ENCODE measurements around the gene BFSP2.
"Not testable (repeated sequence)": the region's sequence is repeated elsewhere in the genome, so short reads cannot be mapped to it uniquely, and the experiment has no call there.

BFSP2 gene

DNA sequence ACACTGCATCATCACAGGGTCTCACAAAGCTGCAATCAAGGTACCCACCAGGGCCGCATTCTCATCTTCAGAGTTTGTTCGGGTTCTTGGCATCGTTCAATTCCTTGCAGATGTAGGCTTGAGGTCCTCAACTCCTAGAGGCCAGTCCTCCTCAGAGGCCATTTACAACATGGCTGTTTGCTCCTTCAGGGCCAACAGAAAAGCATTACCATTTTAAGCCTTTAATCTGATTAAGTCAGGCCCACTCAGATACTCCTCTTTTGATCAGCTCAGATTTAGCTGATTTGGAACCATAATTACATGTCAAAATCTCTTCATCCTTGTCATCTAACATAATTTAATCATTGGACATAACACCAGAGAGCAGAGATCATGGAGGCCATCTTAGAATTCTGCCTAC, 55.4 kb downstream of the BFSP2 start:
- DNase-seq (ENCODE audit: extremely low read depth in 1 of 2, low read depth in 1 of 2): no peak

DNA sequence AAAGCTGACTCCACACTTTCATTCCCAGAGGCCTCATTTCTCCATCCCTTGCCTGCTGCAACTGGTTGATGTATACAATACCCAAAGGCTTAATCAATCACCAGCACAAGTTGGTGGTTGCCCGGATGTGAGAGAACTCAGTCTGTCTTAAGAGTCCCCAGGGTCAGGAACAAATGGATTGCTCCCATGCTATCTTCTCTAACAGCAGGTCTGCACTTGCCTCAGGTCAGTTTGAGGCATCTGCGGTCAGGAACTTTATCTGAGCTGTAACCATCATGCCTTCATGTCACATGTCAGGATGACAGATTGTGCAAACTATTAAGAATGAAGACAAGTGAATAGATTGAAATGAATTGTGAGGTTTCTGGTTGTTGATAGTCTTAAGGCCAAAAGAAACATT, 56.1 kb downstream of the BFSP2 start:
- no peak for DNase-seq (ENCODE audit: extremely low read depth in 1 of 2, low read depth in 1 of 2)

DNA sequence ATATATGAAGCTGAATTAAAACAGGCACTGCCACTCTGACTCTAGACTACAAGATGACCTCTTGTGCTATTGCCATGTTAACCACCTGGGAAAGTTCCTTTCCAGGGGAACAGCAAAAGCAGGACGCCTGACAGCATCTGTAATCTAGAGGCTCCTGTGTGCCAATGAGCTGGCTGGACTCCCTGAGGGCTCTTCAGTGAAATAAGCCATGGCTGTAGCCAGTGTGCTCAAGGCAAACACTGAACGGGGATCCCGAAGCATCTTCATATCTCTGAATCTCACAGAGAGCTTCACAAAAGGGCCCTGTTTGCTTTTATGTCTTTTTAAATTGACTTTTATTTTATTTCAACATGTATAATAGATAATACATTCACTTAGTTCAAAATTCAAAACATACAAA, 57.2 kb downstream of the BFSP2 start:
- no peak for DNase-seq (ENCODE audit: extremely low read depth in 1 of 2, low read depth in 1 of 2)

DNA sequence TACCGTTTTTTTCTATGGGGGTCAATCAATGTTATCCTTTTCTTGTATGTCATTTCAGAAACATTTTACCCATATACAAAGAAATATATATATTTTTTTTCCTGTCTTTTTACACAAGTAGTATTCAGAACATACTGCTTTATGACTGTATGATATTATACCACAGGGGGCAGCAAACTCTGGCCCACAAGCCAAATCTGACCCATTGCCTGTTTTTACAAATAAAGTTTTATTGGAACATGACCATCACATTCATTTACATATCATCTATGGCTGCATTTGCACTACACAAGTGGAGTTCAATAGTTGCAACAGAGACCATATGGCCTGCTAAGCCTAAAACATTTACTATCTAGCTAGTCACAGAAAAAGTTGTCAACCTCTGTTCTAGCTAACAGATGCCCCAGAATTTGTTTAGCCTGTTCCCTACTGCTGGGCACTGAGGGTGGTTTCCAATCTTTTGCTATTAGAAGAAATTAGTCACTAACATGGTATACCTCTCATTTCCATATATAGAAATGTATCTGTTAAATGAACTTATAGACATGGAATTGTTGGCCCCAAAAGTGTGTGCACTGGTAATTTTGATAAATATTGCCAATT, 57.7 kb downstream of the BFSP2 start:
- DNase-seq (ENCODE audit: extremely low read depth in 1 of 2, low read depth in 1 of 2): no peak

DNA sequence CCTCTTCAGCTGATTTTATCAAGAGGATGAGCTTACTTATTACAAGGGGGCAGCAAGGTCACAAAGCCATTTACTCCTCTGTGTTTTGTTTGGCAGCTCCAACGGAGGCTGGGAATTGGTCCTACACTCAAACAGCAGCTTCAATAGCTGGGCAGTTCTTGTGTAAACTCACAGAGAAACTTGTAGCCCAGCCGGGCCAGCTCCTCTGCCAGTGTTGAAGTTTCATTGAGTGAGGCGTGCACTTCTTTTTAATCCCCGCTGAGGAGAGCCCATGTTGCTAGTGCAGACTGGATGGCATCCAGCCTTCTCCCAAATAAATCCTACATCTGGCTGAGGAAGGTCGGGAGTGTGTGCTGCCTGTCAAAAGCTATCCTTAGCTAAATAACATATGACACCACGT, 59.5 kb downstream of the BFSP2 start:
- no peak for DNase-seq (ENCODE audit: extremely low read depth in 1 of 2, low read depth in 1 of 2)

DNA sequence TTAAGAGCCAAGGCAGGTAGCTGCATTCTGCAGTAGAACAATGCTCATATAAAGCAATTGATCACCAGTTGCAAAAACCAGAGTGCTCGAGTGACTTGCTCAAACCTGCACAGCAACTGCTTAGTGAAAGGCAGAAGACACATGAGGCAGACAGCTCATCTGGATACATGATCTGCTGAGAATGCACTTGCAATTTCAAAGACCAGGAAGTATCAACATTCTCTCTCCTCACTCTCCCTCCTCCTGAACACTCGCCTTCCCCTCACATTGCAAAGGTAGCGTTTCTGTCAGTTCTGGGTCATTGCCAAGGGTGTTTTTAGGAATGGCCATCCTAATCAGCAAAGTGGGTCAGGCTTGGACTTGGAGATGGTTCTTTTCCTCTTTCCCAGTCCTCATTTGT, 61.0 kb downstream of the BFSP2 start:
- DNase-seq (ENCODE audit: extremely low read depth in 1 of 2, low read depth in 1 of 2): no peak

DNA sequence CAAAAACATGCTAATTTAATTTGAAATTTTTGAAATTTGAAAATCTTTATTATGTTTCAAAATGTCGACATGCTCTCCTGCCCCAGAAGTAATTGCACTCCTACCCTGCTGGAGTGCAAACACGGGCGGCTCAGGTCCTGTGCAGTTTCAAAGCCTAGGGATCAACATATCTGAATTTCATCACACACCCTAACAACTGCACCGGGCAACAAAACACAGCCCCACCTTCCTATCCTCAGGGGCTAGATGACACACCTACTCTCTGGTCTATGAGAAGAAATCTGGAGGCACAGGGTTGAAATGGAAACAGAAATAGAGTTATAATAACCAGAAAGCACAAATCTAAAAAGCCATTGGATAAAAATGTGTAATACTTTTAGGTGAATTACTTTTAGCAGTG, 61.4 kb downstream of the BFSP2 start:
- DNase-seq (ENCODE audit: extremely low read depth in 1 of 2, low read depth in 1 of 2): no peak

DNA sequence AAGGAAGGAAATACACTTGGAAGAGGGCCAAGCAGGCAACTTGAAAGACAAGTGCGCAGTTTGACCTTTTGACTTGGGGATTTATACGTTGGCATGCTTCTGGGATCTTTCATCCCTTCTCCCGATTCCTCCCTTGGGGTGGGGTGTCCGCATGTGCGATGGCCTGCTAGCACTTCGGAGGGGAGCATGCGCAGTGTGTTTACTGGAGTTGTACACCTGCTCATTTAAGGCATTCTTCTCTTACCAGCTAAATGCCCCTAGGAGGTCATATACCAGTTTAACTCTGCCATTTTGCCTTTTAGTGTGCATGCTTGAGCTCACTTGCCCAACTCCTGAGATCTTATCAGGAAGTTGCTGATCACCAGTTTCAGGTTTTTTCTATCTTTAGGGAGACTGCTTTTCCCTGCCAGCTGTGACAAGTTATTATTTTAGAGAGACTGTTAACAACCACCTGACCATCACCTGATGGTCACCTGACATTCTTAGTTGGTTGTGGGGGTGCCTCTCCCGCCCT, 63.5 kb downstream of the BFSP2 start:
- DNase-seq (ENCODE audit: extremely low read depth in 1 of 2, low read depth in 1 of 2): no peak

DNA sequence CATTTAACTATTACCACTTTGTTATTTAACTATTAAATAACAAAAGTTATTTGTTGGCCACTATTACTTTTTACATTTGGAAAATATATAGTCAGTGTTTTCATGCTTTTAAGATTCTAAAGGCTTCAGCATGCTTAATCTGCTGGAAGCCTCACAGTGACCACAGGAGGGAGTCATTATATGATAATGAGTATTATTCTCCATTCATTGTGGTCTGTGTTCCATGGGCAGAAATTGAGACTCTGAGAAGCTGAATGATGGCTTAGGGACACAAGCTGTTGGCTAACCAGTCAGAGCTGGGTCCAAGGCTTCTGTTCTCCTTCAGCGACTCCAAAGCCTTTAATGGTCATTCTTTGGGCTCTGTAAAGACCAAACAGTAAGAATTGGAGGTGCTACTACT, 64.7 kb downstream of the BFSP2 start:
- no peak for DNase-seq (ENCODE audit: extremely low read depth in 1 of 2, low read depth in 1 of 2)

DNA sequence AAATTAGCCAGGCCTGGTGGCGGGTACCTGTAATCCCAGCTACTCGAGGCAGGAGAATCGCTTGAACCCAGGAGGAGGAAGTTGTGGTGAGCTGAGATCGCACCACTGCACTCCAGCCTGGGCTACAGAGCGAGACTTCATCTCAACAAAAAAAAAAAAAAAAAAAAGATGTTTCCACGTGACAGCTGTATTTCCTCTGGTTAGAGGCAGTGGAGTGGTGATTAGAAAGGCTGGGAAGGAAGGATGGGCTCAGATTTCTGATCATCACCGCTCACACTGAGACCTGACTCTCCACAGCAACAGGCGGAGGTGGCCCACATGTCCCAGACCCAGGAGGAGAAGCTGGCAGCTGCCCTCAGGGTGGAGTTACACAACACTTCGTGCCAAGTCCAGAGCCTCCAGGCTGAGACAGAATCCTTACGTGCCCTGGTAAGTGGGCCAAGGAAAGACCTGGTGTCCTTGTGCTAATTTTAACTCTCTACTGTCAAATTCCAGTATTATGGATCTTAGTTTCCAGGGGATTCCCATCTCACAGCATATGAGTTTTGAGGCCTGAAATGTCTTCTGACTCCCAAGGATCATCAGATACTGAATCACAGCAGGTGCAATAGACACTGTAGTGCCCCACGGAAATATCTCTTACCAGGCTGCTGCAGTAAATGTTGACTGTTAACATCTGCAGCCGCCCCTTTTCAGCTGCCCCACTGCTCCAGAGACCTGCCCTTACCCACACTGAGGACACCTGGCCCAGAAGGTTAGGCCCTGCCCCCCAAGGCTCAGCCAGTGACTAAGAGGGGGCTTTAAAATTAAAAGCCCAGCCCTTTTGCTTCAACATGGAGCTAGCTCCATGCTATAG, 66.9 kb downstream of the BFSP2 start:
- no peak for DNase-seq (ENCODE audit: extremely low read depth in 1 of 2, low read depth in 1 of 2)

DNA sequence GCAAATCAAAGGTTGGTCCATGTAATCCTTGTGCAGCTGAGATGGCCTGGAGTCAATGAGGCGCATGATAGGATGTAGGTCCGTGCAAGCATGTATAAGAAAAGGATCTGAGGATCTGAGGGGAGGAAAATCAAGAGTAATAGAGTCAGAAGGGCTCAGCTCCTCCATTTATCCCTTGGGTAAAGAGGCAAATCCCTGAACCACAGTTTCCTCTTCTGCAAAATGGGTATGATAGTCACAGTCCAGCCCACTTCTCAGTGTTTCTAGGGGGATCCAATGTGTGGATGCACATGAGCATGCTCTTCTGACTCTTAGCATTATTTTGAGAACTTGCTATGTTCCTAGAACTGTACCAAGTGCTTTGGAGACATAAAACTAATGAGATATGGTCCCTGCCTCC, 67.9 kb downstream of the BFSP2 start:
- no peak for DNase-seq (ENCODE audit: extremely low read depth in 1 of 2, low read depth in 1 of 2)

DNA sequence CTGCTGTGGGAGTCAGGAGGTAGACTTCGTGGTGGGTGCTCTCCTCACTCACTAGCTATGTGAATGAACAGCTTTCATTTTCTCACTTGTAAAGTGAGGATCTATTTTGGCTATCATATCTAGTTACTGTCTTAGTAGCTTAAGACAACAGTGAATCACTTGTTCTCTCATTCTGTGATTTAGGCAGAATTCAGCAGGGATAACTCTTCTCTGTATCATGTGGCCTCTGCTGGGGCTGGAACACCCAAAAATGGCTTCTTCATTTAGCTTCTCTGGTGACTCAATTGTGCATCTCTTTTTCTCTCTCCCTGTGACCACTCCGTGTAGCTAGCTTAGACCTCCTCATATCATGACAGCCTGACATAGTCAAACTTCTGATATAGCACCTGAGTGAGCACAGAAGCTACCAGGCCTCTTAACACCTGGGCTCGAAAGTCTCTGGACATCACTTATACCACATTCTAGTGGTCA, 68.4 kb downstream of the BFSP2 start:
- no peak for DNase-seq (ENCODE audit: extremely low read depth in 1 of 2, low read depth in 1 of 2)

DNA sequence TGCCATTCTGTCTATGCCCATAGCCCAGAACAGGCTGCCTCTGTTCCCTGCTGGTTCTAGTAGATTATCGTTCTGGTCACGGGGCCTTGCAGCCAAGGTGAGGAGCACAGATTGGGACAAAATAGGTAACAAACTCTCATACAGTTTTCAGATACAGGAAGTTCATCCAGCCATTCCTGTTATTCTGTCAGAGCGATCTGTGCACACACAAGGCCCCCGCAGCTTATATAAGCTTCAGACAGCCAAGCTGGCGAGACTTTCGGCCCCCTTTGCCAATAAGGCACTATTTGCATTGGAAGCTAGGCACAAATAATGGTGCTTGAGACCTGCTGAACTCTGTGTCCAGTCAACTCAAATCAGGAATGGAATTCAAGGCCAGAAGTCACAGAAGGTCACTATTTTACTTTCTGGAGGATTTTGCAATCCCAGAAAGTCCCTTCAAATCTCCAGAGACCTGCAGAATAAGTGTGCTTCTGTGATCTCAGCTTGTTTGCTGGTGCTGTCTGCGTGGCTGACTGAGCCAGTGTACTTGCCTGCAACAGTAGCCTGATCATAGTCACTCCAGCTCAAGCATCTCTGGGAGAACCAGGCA, 69.4 kb downstream of the BFSP2 start:
- no peak for DNase-seq (ENCODE audit: extremely low read depth in 1 of 2, low read depth in 1 of 2)

DNA sequence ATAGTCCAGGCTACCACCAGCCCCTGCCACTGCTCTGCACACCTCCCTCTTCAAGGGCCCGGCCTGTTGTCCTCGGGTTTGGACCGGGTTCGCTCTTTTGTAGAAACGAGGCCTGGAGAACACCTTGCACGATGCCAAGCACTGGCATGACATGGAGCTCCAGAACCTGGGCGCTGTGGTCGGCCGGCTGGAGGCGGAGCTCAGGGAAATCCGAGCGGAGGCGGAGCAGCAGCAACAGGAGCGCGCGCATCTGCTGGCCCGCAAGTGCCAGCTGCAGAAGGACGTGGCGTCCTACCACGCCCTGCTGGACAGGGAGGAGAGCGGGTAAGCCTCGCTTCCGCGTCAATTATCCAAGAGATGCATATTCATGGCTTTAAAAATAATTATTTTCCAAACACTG, 72.4 kb downstream of the BFSP2 start:
- no peak for DNase-seq (ENCODE audit: extremely low read depth in 1 of 2, low read depth in 1 of 2)

DNA sequence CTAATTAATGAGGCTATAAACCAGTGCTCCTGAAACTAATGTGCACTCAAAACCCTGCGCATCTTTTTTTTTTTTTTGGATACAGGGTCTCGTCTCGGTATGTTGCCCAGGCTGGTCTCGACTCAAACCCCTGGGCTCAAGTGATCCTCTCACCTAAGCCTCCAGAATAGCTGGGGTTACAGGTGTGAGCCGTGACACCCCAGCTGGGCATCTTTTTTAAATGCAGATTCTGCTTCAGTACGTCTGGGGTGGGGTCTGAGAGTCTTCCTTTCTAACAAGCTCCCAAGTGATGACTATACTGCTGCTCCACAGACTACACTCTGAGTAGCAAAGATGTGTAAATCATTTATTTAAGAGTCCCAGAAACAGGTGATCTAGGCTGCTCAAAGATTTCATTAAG, 73.0 kb downstream of the BFSP2 start:
- DNase-seq (ENCODE audit: extremely low read depth in 1 of 2, low read depth in 1 of 2): no peak

DNA sequence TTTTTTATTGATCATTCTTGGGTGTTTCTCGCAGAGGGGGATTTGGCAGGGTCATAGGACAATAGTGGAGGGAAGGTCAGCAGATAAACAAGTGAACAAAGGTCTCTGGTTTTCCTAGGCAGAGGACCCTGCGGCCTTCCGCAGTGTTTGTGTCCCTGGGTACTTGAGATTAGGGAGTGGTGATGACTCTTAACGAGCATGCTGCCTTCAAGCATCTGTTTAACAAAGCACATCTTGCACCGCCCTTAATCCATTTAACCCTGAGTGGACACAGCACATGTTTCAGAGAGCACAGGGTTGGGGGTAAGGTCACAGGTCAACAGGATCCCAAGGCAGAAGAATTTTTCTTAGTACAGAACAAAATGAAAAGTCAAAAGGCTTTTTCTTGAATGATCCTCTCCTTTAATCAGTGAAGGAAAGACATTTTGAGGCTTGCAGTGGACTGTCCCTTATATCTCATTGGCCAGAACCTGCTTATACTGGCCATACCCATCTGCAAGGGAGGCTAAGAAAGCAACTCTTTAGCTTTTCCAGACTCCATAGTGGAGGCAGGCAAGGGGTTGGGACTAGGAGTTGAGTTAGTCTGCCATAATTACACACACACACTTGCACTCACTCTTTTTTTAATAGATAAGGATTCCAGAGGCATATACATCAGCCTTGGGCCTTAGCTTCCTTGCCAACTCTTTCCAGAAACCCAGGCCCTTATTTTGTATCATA, 73.8 kb downstream of the BFSP2 start:
- not testable (repeated sequence) for DNase-seq (ENCODE audit: extremely low read depth in 1 of 2, low read depth in 1 of 2)

DNA sequence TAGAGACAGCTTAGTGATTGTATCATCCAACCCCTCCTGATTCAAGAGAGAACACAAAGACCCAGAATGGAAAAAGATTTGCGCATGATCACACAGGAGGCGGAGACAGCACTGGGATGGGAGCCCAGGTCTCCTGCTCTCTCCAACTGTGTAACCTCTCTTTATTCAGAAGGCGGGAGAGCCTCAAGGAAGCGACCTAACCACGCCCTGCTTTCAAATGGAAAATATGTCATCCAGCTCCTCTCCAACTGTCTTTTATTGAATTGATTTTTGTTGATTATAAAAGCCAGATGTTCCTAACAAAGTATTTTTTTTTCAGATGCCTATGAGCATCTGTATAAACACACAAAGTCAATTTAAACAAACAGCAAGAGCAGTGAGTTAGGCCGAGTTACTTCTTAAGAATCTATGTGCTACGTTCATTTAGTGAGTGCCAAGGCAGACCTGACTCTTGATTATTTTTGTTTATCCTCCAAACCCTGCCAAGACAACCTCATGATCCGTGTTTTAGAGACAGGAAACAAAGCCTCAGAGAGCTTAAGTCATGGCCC, 74.5 kb downstream of the BFSP2 start:
- DNase-seq (ENCODE audit: extremely low read depth in 1 of 2, low read depth in 1 of 2): no peak

DNA sequence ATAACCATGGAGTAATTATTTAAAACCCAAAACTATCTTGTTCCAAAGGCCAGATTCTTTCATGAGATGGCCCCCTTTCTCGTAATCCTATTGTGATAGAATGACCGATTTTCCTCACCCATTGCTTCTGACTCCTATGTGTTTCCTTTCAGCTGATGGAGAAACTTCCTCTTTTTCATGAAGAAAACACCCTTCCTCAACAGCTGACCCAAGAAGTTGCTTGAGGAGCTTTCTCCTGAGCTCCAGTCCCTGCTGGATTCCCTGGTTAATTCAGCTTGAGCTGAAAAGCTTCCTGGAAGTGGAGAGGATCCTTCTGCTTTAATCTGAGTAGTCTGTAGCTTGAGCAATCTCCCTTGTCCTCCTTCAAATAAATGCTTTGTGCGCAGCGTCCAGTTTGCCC, 75.0 kb downstream of the BFSP2 start:
- no peak for DNase-seq (ENCODE audit: extremely low read depth in 1 of 2, low read depth in 1 of 2)

DNA sequence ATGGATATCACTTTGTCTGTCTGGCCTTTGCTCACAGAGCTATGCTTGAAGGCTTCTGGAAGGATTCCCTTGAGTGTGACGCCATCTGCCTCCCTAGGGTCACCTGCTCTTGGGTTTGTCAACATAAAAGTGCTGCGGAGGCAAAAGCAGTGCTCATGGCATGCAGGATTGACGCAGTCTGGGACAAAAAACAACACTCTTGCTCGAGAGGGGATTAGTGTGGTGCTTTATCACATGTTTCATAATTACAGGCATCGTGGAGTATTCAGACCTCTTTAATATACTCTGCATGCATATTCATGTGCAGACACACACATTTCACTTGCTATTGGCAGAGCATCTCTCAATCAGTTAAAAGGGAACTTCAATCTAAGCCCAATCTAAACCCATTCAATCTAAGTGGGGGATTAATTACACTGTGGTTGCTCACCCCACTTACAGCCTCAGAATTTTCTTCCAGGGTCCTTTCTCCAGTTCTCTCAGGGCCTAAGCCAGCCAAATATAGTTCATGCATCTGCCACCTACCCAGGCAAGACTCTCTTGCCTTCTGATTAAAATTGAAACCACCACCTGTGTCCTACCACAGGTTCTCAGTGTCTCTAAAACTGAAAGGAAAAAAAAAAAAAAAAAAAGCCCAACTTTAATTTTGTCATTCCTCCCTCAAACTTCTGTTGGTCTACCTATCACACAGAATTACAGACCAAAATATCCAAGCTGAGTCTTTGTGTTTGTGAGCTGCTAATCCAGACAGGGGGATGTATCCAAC, 75.6 kb downstream of the BFSP2 start:
- no peak for DNase-seq (ENCODE audit: extremely low read depth in 1 of 2, low read depth in 1 of 2)

DNA sequence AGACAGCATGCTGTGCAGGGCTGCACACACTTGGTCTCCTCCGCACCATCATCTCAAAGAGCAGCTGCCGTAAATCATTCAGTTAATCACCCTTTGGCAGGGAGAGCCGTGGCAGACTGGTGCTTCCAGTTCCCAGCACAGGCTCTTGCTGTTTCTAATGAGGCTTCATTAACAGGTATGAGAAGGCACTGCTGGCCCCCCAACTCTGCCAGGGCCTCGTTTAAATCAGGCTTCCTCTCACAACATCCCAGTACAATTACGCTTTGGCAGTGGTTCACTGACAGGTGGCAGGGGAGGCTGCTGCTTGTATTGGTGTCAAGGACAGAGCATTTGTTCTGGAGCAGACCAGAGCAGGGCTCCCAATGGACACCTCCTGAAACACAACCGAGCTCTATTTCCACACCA, 77.1 kb downstream of the BFSP2 start:
- DNase-seq (ENCODE audit: extremely low read depth in 1 of 2, low read depth in 1 of 2): no peak

Measured in activated CD8-positive, alpha-beta memory T cell treated with anti-CD3 and anti-CD28 coated beads for 1 hour (primary cell).